ENCODE measurements around the gene TMEM200A. TPM values are rescaled to one million over a fixed set of nuclear protein-coding genes. Genes with fewer than 3 reads are reported as not detected.
"Not testable (repeated sequence)": the region's sequence is repeated elsewhere in the genome, so short reads cannot be mapped to it uniquely, and the experiment has no call there.

TMEM200A gene
- total RNA-seq, 1 donor from 2014 or later: 6.8 TPM

DNA sequence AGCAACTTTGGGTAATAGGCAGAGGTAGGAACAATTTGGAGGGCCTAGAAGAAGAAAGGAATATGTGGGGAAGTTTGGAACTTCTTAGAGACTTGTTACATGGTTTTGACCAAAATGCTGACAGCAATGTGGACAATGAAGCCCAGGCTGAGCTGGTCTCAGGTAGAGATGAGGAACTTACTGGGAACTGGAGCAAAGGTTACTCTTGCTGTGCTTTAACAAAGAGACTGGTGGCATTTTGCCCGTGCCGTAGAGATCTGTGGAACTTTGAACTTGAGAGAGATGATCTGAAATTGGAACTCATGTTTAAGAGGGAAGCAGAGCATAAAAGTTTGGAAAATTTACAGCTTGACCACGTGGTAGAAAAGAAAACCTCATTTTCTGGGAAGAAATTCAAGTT, 28.3 kb upstream of the TMEM200A start:
- Mint-ChIP-seq H3K9me3 (ENCODE audit: low read depth) (peaks cover 1% of the 10 kb centered on the region), H3K4me3 (ENCODE audit: unreplicated experiment) (no peak overlapping the region), H3K36me3 (ENCODE audit: low read depth) (peaks cover 2% of the 10 kb centered on the region), H3K27me3 (ENCODE audit: low read depth) (peaks cover 3% of the 10 kb centered on the region), H3K27ac (ENCODE audit: unreplicated experiment) (no peak overlapping the region), H3K4me1 (ENCODE audit: low read depth) (no peaks in the 10 kb centered on the region)
- no peak for DNase-seq (ENCODE audit: low spot score)
- TF ChIP-seq, protein P1, sequence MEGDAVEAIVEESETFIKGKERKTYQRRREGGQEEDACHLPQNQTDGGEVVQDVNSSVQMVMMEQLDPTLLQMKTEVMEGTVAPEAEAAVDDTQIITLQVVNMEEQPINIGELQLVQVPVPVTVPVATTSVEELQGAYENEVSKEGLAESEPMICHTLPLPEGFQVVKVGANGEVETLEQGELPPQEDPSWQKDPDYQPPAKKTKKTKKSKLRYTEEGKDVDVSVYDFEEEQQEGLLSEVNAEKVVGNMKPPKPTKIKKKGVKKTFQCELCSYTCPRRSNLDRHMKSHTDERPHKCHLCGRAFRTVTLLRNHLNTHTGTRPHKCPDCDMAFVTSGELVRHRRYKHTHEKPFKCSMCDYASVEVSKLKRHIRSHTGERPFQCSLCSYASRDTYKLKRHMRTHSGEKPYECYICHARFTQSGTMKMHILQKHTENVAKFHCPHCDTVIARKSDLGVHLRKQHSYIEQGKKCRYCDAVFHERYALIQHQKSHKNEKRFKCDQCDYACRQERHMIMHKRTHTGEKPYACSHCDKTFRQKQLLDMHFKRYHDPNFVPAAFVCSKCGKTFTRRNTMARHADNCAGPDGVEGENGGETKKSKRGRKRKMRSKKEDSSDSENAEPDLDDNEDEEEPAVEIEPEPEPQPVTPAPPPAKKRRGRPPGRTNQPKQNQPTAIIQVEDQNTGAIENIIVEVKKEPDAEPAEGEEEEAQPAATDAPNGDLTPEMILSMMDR (IDR thresholded peaks at IDR 0.05): no peak

GRCh38 chr6:130346324-130346723, 19.5 kb upstream of the TMEM200A start:
- H3K4me3 Mint-ChIP-seq (ENCODE audit: unreplicated experiment); H3K36me3 Mint-ChIP-seq (ENCODE audit: low read depth); H3K4me1 Mint-ChIP-seq (ENCODE audit: low read depth); DNase-seq (ENCODE audit: low spot score); H3K27me3 Mint-ChIP-seq (ENCODE audit: low read depth); H3K27ac Mint-ChIP-seq (ENCODE audit: unreplicated experiment): not testable (repeated sequence)
- H3K9me3 Mint-ChIP-seq (ENCODE audit: low read depth): peaks cover 11% of the 10 kb centered on the region

DNA sequence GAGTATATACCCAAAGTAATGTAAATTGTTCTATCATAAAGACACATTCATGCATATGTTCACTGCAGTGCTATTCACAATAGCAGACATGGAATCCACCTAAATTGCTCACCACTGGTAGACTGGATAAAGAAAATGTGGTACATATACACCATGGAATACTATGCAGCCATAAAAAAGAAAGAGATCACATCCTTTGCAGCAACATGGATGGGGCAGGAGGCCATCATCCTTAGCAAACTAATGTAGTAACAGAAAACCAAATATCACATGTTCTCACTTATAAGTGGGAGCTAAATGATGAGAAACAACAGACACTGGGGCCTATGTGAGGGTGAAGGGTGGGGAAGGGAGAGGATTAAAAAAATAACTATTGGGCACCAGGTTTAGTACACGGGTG, 11.5 kb upstream of the TMEM200A start:
- TF ChIP-seq, protein P1 (IDR thresholded peaks at IDR 0.05): no peak
- DNase-seq (ENCODE audit: low spot score): no peak
- Mint-ChIP-seq H3K9me3 (ENCODE audit: low read depth) (peaks cover 3% of the 10 kb centered on the region), H3K27me3 (ENCODE audit: low read depth) (peaks cover 8% of the 10 kb centered on the region), H3K4me1 (ENCODE audit: low read depth) (no peaks in the 10 kb centered on the region), H3K36me3 (ENCODE audit: low read depth) (no peaks in the 10 kb centered on the region), H3K27ac (ENCODE audit: unreplicated experiment) (no peak overlapping the region), H3K4me3 (ENCODE audit: unreplicated experiment) (no peak overlapping the region)

- no peak for DNase-seq (ENCODE audit: low spot score)
- H3K36me3 Mint-ChIP-seq (ENCODE audit: low read depth): no peaks in the 10 kb centered on the region
- H3K4me1 Mint-ChIP-seq (ENCODE audit: low read depth): peaks cover 5% of the 10 kb centered on the region
- H3K27me3 Mint-ChIP-seq (ENCODE audit: low read depth): peaks cover 8% of the 10 kb centered on the region
- H3K27ac Mint-ChIP-seq (ENCODE audit: unreplicated experiment): peak overlapping the region; percentile 8
- TF ChIP-seq, protein P1 (IDR thresholded peaks at IDR 0.05): no peak
- no peak overlapping the region for H3K4me3 Mint-ChIP-seq (ENCODE audit: unreplicated experiment)
- peaks cover 9% of the 10 kb centered on the region for H3K9me3 Mint-ChIP-seq (ENCODE audit: low read depth)
These were observed 10.2 kb upstream of the TMEM200A start for GRCh38 chr6:130355572-130355971.

DNA sequence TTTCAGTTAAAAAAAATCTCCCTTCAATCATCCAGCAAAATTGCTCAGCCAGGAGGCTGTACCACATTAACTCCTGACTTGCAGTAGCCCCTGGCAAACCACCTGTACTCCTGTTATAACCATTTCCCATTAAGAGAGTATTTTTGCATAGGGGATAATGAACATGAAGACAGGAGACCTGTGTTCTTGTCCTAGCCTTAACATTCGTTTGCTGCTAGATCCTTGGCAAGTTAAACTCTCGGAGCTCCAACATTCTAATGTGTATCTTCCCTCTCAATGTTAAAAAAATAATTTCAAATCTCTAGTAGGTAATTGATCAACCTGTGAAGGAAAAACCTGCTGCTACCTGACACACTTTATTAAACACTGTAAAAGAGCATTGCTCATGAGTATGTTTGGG, 8.4 kb upstream of the TMEM200A start:
- TF ChIP-seq, protein P1 (IDR thresholded peaks at IDR 0.05): no peak
- H3K9me3 Mint-ChIP-seq (ENCODE audit: low read depth): peaks cover 9% of the 10 kb centered on the region

GRCh38 chr6:130359736-130360135, 6.1 kb upstream of the TMEM200A start:
- DNase-seq (ENCODE audit: low spot score): no peak
- H3K27ac Mint-ChIP-seq (ENCODE audit: unreplicated experiment): no peak overlapping the region
- peaks cover under 1% of the 10 kb centered on the region for H3K36me3 Mint-ChIP-seq (ENCODE audit: low read depth)
- H3K4me1 Mint-ChIP-seq (ENCODE audit: low read depth): peaks cover 5% of the 10 kb centered on the region
- H3K9me3 Mint-ChIP-seq (ENCODE audit: low read depth): peaks cover 6% of the 10 kb centered on the region
- H3K27me3 Mint-ChIP-seq (ENCODE audit: low read depth): peaks cover 8% of the 10 kb centered on the region
- H3K4me3 Mint-ChIP-seq (ENCODE audit: unreplicated experiment): no peak overlapping the region
- TF ChIP-seq, protein P1 (IDR thresholded peaks at IDR 0.05): no peak

More for the DNA sequence above, 8.4 kb upstream of the TMEM200A start:
- H3K4me1 Mint-ChIP-seq (ENCODE audit: low read depth): peaks cover 5% of the 10 kb centered on the region
- peaks cover 8% of the 10 kb centered on the region for H3K27me3 Mint-ChIP-seq (ENCODE audit: low read depth)
- no peak overlapping the region for H3K4me3 Mint-ChIP-seq (ENCODE audit: unreplicated experiment)
- no peaks in the 10 kb centered on the region for H3K36me3 Mint-ChIP-seq (ENCODE audit: low read depth)
- no peak for DNase-seq (ENCODE audit: low spot score)
- H3K27ac Mint-ChIP-seq (ENCODE audit: unreplicated experiment): no peak overlapping the region

Measured in chondrocyte (in vitro differentiated cells).